Omental fat pad (tissue), 4 donors: ENCODE results near the gene STARD3. TPM values are rescaled to one million over a fixed set of nuclear protein-coding genes. Genes with fewer than 3 reads are reported as not detected.

ENCODE experiments used
- ATAC-seq: fragments of 150-250 bp; one replicate; pipeline ENCODE4 v1.9.1; 2016; ENCODE audit warnings: mild to moderate bottlenecking, moderate library complexity; ENCODE audit not compliant: low FRiP score
- DNase-seq: peaks from one replicate; pipeline ENCODE4 v3.0.0-alpha.2; 2019; ENCODE audit warnings: low spot score
- CTCF ChIP-seq, 3 donors: fragments of 450-650 bp; IDR thresholded peaks; one replicate each; pipeline ENCODE4 v1.5.1; 2016 to 2017; ENCODE audit warnings: antibody characterized with exemption in 3 of 3, mild to moderate bottlenecking in 3 of 3, moderate library complexity in 2 of 3
- total RNA-seq, 4 donors: library from RNA; depleted of rRNA; stranded (reverse); fragments of >200 nt; gene quantifications; one replicate each; pipeline ENCODE4 v1.1.0, GENCODE V29; 2016

Gene STARD3
- total RNA-seq, 4 donors from 2014 or later: 24.9 to 75.5 (median 36.5) TPM

DNA sequence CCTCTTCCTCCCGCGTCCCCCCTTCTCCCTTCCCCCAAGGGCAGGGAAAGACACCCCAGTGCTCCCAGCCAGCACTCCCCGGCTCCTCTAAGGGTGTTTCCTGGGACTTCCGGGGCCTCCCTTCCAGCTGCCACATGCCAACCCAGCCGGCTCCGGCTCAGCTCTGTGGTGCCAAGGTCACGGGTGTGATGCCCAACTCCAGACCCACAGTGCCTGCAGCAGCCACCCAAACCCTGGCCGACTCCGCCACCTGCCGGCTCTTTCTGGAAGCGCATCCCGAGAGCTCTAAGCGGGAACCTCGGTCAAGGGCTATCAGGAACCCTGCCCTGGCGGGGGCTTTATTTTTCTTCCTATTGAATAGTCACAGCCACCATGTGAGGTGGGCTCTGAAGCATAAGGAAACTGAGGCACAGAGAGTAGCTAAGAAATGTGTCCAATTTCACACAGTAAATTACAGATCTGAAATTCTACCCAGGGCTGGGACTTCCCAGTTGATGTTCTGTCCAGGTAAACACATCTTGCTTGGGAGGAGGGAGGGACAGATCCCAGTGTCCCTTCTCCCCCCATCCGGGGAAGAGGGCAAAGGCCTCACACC is 13.5 kb upstream of the STARD3 start:
- ATAC-seq (peak; percentile 21), DNase-seq (peak; percentile 87)
- peak in 1 of 3 donors; percentile 68 for TF ChIP-seq CTCF (IDR thresholded peaks at IDR 0.05)

- ATAC-seq (no peak), DNase-seq (no peak)
- TF ChIP-seq CTCF (IDR thresholded peaks at IDR 0.05): no peak
Measured at GRCh38 chr17:39624313-39624712, 12.6 kb upstream of the STARD3 start.

GRCh38 chr17:39625198-39625785 is 11.7 kb upstream of the STARD3 start:
- DNase-seq (no peak), ATAC-seq (no peak)
- TF ChIP-seq CTCF (IDR thresholded peaks at IDR 0.05): no peak

GRCh38 chr17:39626171-39627046 is 10.5 kb upstream of the STARD3 start, which contains the start of gene PPP1R1B:
Gene PPP1R1B, plus strand, starts transcription at chr17:39626952. Its CDS starts 441 bp downstream, at chr17:39627393.
- ATAC-seq (no peak), DNase-seq (no peak)

GRCh38 chr17:39627047-39627711 is 9.8 kb upstream of the STARD3 start:
- ATAC-seq (no peak), DNase-seq (no peak)

More at GRCh38 chr17:39626171-39627046, 10.5 kb upstream of the STARD3 start, which contains the start of gene PPP1R1B:
- TF ChIP-seq CTCF (IDR thresholded peaks at IDR 0.05): no peak

More at GRCh38 chr17:39627047-39627711, 9.8 kb upstream of the STARD3 start:
- no peak for TF ChIP-seq CTCF (IDR thresholded peaks at IDR 0.05)
